ENCODE measurements around the gene HSDL1.

DNA sequence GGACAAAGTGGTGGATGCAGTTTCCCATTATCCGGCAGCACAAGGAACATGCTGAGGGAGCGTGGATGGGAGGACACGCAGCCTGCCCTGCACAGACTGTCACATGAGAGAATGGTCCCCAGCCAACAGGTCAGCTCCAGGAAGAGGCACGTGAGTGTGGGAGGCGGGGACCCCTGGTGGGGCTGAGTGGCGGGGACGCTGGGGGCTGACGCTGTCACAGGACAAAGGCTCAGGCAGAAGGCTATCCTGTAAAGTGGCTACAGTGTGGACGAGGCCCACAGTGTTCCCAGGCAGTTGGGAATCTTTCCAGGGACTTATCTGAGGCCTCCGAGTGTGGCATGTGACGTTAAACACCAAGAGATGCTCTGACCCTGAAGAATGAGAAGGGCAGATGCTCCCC is 58.6 kb downstream of the HSDL1 start:
- TF ChIP-seq, protein P1, sequence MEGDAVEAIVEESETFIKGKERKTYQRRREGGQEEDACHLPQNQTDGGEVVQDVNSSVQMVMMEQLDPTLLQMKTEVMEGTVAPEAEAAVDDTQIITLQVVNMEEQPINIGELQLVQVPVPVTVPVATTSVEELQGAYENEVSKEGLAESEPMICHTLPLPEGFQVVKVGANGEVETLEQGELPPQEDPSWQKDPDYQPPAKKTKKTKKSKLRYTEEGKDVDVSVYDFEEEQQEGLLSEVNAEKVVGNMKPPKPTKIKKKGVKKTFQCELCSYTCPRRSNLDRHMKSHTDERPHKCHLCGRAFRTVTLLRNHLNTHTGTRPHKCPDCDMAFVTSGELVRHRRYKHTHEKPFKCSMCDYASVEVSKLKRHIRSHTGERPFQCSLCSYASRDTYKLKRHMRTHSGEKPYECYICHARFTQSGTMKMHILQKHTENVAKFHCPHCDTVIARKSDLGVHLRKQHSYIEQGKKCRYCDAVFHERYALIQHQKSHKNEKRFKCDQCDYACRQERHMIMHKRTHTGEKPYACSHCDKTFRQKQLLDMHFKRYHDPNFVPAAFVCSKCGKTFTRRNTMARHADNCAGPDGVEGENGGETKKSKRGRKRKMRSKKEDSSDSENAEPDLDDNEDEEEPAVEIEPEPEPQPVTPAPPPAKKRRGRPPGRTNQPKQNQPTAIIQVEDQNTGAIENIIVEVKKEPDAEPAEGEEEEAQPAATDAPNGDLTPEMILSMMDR (IDR thresholded peaks at IDR 0.05) = no peak
- no peak for TF ChIP-seq EZH2 (IDR thresholded peaks at IDR 0.05; ENCODE audit: borderline replicate concordance, insufficient read depth, low read depth, low read length, poor library complexity, severe bottlenecking)

Measured in B cell (primary cell).